ENCODE measurements around the gene MACROH2A1.
"Not testable (repeated sequence)": the region's sequence is repeated elsewhere in the genome, so short reads cannot be mapped to it uniquely, and the experiment has no call there.

MACROH2A1 gene

DNA sequence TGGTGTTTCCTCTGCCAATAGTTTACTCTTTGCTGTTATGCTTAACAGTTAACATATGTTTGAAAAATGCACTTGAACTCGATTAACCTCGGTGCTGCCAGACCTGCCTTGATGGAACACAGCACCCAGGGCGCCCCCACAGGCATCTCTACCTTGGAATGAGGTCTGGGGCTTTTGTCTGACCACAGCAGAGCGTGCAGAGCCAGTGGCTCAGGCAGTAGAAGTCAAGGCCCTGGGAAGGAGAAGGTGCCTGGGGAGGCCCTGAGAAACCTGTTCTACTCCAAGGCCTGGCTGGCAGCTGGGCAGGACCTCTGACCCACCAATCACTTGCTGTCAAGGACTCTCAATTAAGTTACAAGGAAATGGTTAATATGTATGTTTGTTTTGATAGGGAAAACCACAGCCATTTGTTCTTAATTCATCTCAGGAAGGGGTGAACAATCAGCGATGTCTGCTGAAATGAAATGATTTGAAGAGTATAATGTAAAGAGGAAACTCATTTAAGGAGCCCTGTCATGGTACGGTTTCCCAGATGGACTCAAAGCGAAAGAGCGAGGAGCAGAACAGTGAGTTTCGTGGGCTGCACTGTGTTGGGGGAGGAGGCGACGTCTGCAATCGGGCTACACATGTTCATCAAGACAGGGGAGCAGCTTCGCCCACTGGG lies 21.9 kb downstream of the MACROH2A1 start:
- no peak for DNase-seq

DNA sequence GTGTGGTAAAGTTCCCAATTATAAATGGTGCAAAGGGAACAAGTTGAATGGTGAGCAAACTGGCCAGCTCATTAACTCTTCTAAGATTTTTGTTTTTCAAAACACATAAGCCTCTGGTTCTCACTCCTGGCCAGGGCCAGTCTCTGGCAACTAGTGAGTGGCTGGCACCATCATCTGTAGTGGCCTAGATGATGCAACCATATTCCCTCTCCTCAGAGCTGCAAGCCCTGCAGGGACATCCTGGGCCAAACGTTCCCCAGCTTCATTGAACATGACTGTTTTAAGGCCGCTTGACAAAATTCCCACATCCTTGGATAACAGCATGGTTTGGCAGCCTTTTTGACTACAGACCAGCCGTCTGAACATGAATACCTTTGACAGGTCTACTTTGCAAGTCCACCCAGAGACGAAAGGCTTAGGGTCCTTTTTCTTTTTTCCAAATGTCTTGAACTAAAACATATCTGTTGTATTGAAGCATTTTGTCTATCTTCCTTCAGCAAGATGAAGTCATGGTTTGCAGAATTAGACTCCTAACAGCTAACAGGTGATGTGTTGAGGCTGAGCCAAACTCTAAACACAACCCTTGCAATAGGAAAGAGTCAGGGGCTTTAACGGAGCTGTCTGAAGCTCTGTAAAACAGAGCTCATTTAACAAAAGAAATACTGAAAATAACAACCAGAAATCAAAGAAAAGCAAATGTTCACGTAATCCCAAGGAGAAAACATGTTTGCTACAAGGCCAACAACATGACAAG lies 23.8 kb downstream of the MACROH2A1 start:
- DNase-seq = no peak

DNA sequence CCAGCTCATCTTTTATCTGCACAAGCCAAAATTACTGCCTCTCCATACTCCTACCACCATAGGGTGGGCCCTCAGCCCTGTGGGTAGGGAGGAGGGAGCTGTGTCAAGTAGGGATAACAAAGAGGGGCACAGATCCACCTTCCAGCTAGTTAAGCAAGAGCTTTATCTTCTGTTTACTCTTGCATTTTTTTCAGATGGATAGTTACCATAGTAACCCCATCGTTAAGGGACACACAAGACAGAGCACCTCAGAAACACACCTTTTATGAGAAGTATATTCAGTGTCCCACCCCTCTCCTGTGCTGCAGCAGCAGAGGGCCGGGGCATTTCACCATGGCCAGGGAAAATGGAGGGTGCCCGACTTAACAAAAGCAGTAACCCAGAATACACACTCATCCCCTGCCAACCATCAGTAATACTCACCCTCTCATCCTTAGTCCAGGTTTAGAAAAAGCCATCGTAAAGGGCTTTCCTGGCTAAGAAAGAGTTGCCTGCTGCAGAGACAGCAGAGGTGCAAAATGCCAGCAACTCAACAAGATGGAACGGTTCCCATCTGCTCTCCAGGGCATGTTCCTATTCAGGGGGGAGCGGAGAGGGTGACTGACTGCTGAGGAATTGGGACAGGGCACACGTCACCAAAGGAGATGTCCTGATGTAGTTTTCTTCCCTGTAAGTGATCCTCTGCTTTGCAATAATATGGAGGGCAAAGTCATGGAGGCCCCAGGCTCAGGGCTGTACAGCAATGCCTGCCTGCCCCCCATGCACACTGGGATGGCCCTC lies 25.1 kb downstream of the MACROH2A1 start:
- no peak for DNase-seq

DNA sequence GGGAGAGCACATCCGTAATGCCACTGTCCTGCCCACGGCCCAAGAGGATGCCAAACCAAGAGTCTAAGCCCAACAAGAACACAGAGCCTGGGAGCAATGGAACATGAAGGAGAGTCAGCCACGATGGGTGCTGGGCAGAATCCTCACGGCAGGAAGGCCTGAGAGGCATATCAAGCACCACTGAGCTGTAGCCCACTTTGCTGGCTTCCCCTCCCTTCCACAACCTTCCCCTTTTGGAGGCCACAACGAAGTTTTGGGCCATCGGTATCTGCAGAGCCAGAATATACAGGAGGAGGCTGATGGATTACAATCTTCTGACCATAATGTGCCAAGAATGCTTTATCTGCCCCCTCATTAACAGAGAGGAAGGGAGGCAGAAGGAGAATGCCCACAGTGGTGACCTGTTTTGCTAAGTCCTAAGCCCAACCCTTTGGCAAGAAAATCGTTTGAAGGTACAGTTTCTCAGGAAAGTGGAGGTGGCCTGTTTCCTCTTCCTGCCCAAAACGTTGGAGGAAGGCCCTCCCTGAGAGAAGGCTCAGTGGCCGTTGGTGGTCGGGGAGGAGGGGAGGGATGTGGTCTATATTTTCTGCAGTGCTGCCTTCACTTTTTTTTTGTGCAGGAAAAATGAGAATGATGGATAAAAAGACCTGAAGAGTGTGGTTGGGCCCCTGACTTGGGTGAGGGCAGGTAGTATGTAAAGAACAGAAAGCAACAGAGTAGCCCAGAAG lies 26.2 kb downstream of the MACROH2A1 start:
- no peak for DNase-seq

DNA sequence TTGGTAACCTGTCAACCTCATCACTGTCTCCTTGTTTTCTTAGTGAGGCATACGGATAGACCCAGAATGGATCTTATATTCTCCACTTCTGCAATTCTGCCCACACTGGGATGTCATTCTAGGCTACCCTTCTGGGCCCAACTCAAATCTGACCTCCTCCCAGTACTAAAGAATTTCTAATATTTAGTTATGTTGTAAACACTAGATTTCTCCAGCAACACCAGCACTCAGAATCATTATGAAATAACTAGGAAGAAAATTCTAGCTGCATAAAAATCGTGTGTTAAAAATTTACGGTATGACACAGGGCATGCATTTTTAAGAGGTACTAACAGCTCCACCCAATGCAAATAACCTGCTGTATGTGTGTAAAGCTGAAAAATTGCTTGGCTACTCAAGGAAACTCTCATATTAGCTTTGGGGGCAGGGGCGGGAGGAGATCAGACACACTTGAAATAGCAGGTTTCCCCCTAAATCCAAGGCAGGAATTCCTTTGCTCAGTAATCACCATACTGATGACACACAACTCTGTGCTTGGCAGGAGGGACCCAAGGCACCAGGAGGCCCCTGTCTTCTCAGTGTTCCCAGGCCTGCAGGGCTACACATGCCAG lies 27.3 kb downstream of the MACROH2A1 start:
- DNase-seq = no peak

DNA sequence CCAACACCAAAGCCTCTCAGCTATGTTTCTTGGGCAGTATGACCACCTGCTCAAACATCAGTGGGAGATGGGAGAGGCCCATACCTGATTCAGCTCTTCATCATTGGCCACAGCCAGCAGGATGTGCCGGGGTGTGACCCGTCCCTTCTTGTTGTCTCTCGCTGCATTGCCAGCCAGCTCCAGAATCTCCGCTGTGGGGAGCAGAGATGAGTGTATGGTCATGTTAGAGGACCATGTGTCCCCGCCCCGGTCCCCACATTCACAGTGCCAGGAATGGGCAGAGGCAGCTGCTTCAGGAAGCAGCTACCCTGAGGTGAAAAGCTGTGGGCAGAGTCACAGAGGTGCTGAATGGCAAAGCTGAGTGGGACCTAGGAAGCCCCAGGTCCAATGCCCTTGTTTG lies 29.1 kb downstream of the MACROH2A1 start:
- no peak for DNase-seq

DNA sequence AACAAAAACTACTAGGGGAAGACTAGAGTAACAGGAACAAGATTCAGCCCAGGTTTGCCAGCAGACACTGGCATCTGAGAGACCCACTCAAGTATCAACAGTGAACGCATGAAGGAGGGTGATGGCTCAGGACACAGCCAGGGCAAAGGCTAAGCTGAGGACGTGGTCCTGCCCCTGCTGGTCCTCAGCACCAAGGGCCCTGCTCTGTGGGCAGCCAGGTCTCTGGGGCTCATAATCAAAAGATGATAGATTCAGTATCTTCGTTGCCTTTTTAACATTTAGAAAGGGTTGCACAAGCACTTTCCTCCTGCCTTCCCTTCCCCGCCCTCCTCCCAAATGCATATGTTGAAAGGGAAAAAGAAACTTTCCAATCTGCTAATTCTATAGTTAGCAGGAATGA lies 31.5 kb downstream of the MACROH2A1 start:
- no peak for DNase-seq

DNA sequence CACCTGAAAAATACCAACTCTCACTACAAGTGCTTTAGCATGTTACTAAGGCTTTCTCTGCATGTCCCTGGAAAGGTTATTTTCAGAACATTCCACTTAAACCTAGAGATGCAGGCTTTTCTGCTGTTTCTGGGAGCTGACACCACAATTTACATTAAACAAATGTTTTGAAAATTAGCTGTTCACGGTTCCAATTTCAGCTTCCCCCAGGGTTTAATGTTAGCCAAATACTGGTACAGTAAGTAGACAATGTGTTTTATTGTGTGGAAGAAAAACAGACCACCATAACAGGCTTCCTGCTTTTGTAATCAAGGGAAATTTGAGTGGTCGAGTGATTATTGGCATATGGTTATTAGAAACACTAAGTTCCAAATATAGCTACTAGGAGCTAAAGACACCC lies 32.0 kb downstream of the MACROH2A1 start:
- no peak for DNase-seq

DNA sequence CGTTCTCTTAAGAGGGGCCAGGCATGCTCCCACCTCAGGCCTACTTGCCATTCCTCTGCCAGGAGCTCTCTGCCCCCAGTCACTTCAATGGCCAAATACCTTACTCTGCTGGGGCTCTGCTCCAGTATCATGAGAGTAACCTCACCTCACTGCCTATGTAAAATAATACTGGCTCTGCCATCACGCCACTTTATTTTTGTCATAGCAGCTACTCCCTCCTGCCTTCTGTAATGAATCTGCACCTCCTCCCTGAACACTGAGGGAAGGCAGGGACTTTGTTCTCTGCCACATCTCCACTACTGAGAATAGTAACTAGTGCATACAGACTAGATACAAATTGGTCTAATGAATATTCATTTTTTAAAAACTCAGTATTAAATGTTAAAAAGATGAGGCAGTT lies 33.8 kb downstream of the MACROH2A1 start:
- DNase-seq = no peak

DNA sequence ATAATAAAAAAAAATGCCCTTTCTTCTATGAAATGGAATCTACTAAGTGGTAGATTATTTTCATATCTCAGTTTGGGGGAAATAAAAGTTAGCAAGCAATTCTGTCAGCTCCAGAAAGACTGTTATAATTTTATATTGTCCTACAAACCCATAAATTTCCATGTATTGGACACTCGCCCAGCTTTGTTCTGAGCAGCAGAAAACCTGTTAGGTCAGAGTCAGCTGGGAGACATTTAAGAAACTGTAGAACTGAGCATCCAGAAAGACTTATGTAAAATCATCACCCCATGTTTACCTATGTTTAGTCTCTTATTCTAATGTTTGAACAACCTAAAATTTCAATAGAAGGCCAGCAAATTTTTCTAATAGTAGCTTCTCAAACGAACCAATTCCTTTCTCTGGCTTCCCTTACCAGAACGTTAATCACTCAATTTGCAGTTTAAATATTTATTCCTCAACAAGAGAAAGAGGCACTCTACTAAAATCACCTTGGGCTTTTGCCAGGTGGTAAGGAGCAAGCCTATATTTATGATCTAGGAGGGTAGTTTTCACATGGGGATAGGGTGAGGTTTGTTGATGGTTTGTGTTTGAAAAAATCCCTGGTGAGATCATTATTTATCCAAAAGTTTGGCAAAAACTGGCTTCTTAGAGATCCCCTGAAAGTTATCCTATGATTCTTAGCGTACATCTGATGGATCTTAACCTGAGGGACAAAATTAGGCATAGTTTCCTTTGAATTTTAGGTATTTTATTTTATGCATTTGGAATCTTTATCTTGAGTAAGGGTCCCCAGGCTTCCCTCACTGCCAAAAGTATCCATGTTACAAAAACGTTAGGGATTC lies 34.4 kb downstream of the MACROH2A1 start:
- DNase-seq = peak; percentile 25 to 68

DNA sequence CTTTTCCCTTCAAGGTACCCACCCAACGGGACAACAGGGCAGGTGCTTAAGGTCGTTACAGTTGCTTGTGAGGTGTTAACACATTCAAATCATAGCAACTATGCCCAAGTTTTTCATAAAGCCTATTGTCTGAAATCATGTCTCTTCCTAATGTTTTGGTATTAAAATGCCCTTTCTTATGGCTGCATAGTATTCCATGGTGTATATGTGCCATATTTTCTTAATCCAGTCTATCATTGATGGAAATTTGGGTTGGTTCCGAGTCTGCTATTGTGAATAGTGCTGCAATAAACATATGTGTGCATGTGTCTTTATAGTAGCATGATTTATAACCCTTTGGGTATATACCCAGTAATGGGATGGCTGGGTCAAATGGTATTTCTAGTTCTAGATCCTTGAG lies 35.7 kb downstream of the MACROH2A1 start:
- not testable (repeated sequence) for DNase-seq

DNA sequence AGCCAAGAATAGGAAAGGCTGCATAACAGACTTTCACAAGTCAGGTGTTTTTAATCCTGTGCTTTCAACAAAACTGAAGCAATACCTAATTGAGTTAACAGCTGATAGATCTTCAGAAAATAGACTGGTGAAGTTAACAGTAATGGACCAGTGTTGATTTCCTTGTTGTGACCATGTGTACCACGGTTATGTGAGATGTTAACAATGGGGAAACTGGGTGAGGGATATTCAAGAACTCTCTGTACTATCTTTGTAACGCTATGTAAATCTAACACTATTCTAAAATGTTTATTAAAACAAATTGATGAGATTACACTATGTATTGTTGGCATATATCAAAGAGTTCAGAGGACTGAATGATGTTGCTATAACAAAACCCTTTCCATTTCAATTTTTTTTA lies 36.9 kb downstream of the MACROH2A1 start:
- DNase-seq = no peak

DNA sequence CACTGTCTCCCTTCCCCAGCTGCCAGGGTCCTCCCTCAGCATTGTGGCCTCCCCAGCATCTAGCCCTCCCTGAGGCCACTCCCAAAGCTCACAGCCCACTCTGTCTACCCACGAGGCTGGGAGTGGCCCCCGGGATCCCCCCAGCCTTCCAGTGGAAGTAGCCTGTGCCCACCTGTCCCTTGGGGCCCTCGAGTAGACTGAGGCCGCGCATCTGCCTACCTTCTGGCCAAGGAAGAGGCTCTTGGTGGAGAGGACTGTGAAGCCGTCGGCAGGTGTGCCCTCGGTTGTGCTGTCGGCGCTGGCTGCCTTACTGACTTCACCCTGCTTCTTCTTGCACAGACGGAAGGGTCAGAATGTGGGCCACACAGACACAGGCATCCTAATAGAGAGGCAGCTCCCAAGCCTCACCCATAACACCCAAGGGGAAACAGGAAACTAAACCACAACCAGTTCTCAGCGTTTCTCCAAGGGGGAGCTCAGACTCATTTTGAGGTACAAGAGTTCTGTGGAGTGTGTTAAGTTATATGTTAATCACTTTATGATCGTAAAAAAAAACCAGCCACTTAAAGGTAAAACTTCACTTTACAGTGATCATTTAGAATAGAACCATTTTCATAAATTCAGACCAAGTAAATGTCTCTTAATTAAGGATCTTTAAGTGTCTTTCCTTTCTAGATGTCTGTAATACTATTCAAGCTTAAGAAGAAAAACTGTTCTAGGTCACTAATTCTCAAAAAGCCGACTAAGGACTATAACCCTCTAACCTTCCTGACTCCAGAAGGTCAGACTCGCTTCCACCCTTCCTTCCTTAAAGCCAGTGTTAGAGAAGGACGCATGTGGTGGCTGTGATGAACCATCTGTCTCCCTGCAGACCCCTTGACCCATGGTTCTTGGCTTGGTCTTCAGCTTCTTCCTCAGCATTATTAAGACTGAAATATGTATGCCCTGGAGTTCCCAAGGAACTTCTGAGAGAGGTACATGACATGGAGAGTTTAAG lies 38.5 kb downstream of the MACROH2A1 start:
- no peak for DNase-seq

DNA sequence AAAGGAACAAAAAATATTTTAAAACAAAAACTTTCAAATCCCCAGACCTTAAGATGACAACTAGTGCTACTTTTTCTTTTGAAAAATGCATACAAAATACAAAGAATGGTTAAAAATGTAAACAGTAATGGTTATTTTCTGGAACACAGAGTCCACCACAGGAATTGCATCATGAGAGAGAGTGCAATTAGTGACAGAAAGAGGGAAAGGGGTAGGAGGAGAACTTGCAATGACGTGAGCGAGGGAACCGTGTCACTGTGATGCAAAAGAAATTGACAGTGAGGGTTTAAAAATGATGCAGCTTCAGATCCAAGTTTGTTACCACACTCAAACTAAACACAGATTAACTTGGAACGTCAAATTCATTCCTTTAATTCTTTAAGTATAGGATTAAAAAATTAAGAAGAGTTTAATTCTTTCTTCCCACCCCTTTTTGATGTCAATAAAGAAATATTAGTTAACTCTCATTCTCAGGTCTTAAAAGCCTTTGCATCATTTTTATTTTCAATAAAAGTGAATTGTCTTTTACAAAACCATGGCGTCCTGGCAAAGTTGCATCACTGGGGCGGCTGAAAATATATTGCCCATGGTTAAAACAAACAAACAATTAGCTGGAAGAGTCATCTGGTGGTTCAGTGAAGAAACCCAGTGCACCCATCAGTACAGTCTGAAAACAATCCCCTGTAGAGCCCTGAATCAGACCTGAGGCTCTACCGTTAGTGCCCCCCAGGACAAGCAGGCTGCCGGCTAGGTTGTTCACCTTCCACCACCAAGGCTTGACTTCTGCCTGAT lies 39.5 kb downstream of the MACROH2A1 start:
- DNase-seq = no peak

DNA sequence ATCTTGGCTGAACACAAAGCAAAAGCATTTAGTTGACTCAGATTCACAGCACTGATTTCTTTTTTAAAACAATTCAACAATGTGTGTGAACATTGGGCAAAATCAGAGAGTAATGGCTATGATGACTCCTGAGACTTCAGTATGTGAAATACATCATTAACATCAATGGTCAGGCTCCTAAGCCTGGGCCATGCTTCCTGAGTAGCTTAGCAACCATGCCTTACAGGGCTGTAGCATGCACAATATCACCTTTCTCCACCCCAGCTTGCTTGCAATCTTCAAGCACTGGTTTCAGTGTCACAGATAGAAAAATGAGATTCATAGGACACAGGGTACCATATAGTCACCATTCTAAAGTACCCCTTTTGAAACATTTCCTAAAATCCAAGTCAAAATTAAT lies 41.3 kb downstream of the MACROH2A1 start:
- no peak for DNase-seq

DNA sequence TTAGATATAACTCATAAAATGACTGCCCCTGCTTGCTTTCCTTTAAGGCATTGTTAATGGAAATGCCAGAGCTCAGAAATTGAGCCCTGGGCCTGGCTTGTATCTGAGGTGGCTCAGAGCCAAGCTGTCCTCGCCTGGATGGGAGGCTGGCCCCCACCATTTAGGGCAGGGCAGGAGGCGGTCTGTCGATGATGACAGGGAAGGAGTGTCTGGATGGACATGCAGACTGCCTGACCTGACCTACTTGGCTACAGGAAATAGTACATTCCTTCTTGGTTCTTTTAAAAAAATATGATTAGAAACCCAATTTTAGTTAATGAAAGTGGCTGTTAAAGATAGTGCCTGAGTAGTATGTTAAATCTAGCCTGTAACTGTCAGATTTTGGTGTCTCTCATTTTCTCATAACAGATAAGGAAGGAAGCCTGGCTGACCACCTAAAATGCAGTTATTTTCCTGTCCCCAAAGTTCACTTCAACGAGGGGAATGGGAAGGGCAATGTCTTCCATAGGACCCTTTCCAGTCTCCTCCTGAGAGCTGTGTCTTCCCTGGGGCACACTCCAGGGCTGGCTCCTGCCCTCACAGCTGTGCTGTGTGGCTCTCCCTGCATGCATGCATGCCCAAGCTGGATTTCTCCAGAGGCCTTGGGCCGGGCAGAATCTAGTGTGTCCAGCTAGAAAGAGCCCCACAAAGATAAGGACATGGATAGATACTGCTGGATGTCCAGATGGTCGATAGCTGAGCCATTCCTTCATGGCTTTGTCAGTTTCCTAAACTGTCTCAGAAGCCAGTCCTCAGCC lies 42.3 kb downstream of the MACROH2A1 start:
- DNase-seq = no peak

DNA sequence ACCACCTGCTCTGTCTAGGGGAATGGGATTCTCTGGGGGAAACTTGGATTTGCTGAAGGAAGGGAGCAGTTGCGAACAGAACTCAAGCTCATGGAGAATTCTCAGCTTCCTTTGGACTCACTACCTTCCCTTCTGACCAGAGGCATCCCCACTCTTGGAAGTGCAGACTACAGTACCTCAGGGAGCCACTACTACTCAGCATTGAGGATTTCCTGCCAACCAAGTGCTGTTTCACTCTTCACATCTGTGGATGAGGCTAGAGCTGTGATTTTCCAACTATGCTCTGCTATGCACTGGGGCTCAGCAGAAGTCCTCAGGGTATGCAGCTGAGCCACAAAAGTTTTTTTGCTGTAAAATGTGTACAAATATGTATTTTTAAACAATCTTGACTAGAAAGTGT lies 43.9 kb downstream of the MACROH2A1 start:
- no peak for DNase-seq

DNA sequence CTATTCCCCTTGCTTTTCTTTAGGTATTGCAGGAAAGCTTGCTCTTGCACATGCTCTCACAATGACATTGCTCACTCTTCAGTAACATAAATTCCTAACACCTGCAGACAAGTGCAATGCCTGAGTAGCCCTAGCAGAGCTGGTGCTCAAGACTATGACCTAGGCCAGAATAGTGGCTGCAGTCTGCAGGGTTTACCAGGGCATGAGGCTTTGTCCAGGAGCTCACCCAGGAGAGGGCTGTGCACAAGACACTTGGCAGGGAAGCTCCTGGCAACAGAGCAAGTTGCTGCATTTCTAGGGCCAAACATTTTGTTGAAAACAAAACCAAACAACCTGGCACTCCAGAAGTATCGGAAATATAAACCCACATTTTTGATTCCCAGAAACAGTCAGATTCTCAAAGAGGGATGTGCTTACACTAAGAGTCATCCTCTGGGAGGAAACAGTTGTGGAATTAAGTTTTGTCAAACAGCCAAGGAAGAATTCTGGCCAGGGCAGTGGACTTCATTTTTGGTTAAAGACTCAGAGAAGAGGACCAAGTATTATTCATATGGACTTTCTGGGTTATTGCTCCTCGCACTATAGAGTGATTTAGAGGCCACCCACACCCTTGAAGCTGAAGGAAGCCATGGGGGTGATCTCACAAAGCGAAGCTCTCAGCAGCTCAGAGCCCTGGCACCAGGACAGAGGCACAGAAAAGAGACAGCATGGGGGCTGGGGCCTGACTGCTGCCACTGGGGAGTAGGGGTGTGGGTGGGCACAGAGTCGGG lies 44.9 kb downstream of the MACROH2A1 start:
- DNase-seq = no peak
